22Rv1 (cell line): ENCODE data around the gene AKNA.

Experiments used
- ZFX ChIP-seq: fragments of 450-650 bp; IDR thresholded peaks from 2 replicates; pipeline ENCODE4 v1.6.1; 2017; ENCODE audit warnings: antibody characterized with exemption, borderline replicate concordance
- TF ChIP-seq, protein P1 (sequence below): fragments of 450-650 bp; IDR thresholded peaks from 2 replicates; pipeline ENCODE4 v1.5.1; 2017; ENCODE audit warnings: mild to moderate bottlenecking

DNA sequence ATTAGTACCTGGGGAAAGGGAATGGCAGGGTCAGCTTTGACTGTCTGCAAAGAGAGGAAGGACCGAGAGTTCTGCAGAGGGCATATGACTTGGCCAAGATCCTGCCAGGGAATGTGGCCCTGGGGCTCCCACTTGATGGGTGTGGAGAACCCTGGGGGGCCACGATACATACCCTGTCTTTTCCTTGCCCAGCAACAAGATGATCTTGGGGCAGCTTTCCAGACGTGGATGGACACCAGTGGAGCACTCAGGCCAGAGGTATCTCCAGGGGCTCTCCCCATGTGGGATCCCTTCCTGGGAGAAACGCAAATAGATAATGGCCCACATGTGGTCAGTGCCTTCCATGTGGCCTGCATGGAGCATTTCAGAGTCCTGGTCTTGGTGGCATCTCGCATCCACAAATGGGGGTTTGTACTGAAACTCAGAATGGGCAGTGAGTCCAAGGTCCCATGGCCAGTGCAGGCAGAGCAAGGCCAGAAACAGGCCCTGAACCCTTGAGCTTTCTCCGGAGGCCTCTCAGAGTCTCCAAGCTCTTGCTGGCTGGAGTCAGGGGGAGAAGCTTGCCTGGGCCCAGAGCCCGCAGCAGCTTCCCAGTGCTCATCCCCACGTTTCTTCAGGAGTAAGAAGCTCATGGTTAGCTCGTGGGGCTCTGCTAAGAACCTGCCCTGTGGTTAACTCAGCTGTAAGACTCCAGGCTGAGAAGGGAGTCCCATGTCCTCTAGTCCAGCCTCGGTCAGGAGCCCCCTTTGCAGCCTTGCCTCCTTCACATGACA is 83.2 kb downstream of the AKNA start:
- TF ChIP-seq, protein P1, sequence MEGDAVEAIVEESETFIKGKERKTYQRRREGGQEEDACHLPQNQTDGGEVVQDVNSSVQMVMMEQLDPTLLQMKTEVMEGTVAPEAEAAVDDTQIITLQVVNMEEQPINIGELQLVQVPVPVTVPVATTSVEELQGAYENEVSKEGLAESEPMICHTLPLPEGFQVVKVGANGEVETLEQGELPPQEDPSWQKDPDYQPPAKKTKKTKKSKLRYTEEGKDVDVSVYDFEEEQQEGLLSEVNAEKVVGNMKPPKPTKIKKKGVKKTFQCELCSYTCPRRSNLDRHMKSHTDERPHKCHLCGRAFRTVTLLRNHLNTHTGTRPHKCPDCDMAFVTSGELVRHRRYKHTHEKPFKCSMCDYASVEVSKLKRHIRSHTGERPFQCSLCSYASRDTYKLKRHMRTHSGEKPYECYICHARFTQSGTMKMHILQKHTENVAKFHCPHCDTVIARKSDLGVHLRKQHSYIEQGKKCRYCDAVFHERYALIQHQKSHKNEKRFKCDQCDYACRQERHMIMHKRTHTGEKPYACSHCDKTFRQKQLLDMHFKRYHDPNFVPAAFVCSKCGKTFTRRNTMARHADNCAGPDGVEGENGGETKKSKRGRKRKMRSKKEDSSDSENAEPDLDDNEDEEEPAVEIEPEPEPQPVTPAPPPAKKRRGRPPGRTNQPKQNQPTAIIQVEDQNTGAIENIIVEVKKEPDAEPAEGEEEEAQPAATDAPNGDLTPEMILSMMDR = no peak
- no peak for TF ChIP-seq ZFX
